Transverse colon (tissue), 4 donors: ENCODE results near the gene GASK1A. TPM values are rescaled to one million over a fixed set of nuclear protein-coding genes. Genes with fewer than 3 reads are reported as not detected.

Experiments used
- DNase-seq: peaks from one replicate; pipeline ENCODE4 v3.0.0-alpha.2; 2019
- H3K27ac ChIP-seq, 4 donors: fragments of 200-600 bp; sonication (generic); 2 replicates each; pipeline ENCODE4 v1.5.1; 2016 to 2018; ENCODE audit warnings: inconsistent platforms in 4 of 4
- H3K27me3 ChIP-seq: fragments of 200-600 bp; sonication (generic); 2 replicates; pipeline ENCODE4 v1.5.1; 2017; ENCODE audit warnings: inconsistent platforms
- H3K36me3 ChIP-seq, 4 donors: fragments of 200-600 bp; sonication (generic); 2 replicates each; pipeline ENCODE4 v1.5.1; 2017 to 2019; ENCODE audit warnings: inconsistent platforms in 4 of 4
- H3K4me1 ChIP-seq, 4 donors: fragments of 200-600 bp; sonication (generic); 2 replicates each; pipeline ENCODE4 v1.5.1; 2017 to 2020; ENCODE audit warnings: inconsistent platforms in 4 of 4
- H3K4me3 ChIP-seq, 4 donors: fragments of 200-600 bp; sonication (generic); 1 replicate in 1 of 4; 2 replicates in 3 of 4; pipeline versions ENCODE4 v1.5.1 to v1.6.1; 2017 to 2019; ENCODE audit warnings: inconsistent platforms in 4 of 4
- H3K9me3 ChIP-seq, 2 donors: fragments of 200-600 bp; sonication (generic); 2 replicates each; pipeline ENCODE4 v1.5.1; 2017 to 2019; ENCODE audit warnings: inconsistent platforms in 2 of 2
- CTCF ChIP-seq, 5 experiments: fragments of 200-600 bp in 3 of 5; fragments of 450-650 bp in 2 of 5; sonication (generic) in 3 of 5; IDR thresholded peaks; 1 replicate in 2 of 5; 2 replicates in 3 of 5; pipeline ENCODE4 v1.5.1; 2016 to 2017; ENCODE audit warnings: antibody characterized with exemption in 5 of 5, inconsistent platforms in 3 of 5, mild to moderate bottlenecking in 2 of 5, moderate library complexity in 1 of 5
- EP300 ChIP-seq: sonication (generic); formaldehyde crosslinking; IDR thresholded peaks from one replicate; pipeline ENCODE4 v1.6.1; 2017; ENCODE audit warnings: antibody characterized with exemption, low read depth
- POLR2A ChIP-seq: fragments of 450-650 bp; IDR thresholded peaks from one replicate; pipeline ENCODE4 v1.6.1; 2016; ENCODE audit warnings: antibody characterized with exemption, mild to moderate bottlenecking, moderate library complexity
- POLR2AphosphoS5 ChIP-seq, 3 donors: sonication (generic); formaldehyde crosslinking; IDR thresholded peaks; one replicate each; pipeline ENCODE4 v1.6.1; 2016; ENCODE audit warnings: antibody characterized with exemption in 3 of 3
- WGBS, 2 donors: methylation state at CpG; one replicate each; pipeline ENCODE4 v1.1.5; 2018; ENCODE audit warnings: low coverage in 1 of 2; 5-methylcytosine and 5-hydroxymethylcytosine counted together
- in situ Hi-C, 4 donors: fragments of 200-750 bp; cut with MboI; loops; one replicate each; pipeline versions ENCODE4 v1.15.0 to v1.15.1; 2017; ENCODE audit warnings: low sequenced_read_pairs in 3 of 4, low pct_ligation_motif_present in 1 of 4, low pct_unique_long_range_greater_than_20kb in 1 of 4
- intact Hi-C: fragments of 100-400 bp; cut with DNase I; formaldehyde crosslinking; loops from one replicate; pipeline ENCODE4 v1.15.1; 2023; ENCODE audit warnings: low total_unique reads
- total RNA-seq, 4 donors: library from RNA; depleted of rRNA; stranded (reverse); fragments of >200 nt; gene quantifications; one replicate each; pipeline ENCODE4 v1.1.0, GENCODE V29; 2016

The GASK1A gene
- total RNA-seq, 4 donors from 2014 or later = 0.75 to 5.9 (median 3.6) TPM

- no peaks in the 10 kb centered on the region for H3K9me3 ChIP-seq
- no peaks in the 10 kb centered on the region for H3K27me3 ChIP-seq
- no peak overlapping the region for H3K27ac ChIP-seq
- no peak for DNase-seq
- in situ Hi-C loops (no loop called here), intact Hi-C loops (no loop called here)
- H3K4me3 ChIP-seq = no peak overlapping the region
- 80 to 84% methylated on average over 1 of the region's 1 CpG for WGBS, 2 donors
- no peaks in the 10 kb centered on the region for H3K36me3 ChIP-seq
- H3K4me1 ChIP-seq = peaks cover 0 to 7% (median 1%) of the 10 kb centered on the region in 4 donors
- TF ChIP-seq POLR2A (no peak), POLR2AphosphoS5 (IDR thresholded peaks at IDR 0.05) (no peak), CTCF (IDR thresholded peaks at IDR 0.05) (no peak), EP300 (no peak)
These were observed 37.9 kb downstream of the GASK1A start for GRCh38 chr3:43017004-43017403.

GRCh38 chr3:43017593-43018195, 38.6 kb downstream of the GASK1A start:
- TF ChIP-seq EP300 (no peak), POLR2AphosphoS5 (IDR thresholded peaks at IDR 0.05) (no peak), POLR2A (no peak), CTCF (IDR thresholded peaks at IDR 0.05) (no peak)
- Histone ChIP-seq H3K9me3 (no peaks in the 10 kb centered on the region), H3K27ac (no peak overlapping the region), H3K27me3 (no peaks in the 10 kb centered on the region), H3K4me3 (no peak overlapping the region), H3K36me3 (no peaks in the 10 kb centered on the region), H3K4me1 (peaks cover 0 to 7% (median 1%) of the 10 kb centered on the region in 4 donors)
- intact Hi-C loops (no loop called here), in situ Hi-C loops (no loop called here)
- 85 to 90% methylated on average over 7 to 9 of the region's 9 CpGs for WGBS, 2 donors
- DNase-seq = no peak

DNA sequence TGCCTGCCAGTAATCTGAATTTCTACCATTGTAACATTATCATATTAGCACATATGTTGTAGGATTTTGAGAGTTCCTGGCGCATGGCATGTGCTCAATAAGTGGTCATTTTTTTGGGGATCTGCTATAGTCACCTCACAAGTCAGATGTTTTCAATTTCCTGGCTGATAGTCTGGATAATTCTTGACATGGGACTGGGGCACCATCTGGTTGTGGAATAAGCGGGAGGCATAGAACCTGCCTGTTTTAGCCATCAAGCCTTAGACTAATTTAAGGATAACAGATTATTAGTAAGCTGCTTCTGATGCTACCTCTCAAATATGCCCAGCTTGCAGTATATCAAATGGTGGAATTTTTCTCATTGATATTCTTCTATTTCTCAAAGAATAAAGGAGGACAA, 39.1 kb downstream of the GASK1A start:
- H3K4me3 ChIP-seq = no peak overlapping the region
- no peak for DNase-seq
- H3K36me3 ChIP-seq = no peaks in the 10 kb centered on the region
- no peak for TF ChIP-seq POLR2AphosphoS5 (IDR thresholded peaks at IDR 0.05)
- no peak for TF ChIP-seq POLR2A
- TF ChIP-seq CTCF (IDR thresholded peaks at IDR 0.05) = no peak
- no peak for TF ChIP-seq EP300
- H3K9me3 ChIP-seq = no peaks in the 10 kb centered on the region
- H3K27ac ChIP-seq = no peak overlapping the region
- intact Hi-C loops = no loop called here
- peaks cover 0 to 7% (median 1%) of the 10 kb centered on the region in 4 donors for H3K4me1 ChIP-seq
- WGBS, 2 donors = 80 to 97% methylated on average over 1 to 2 of the region's 2 CpGs
- in situ Hi-C loops = no loop called here
- no peaks in the 10 kb centered on the region for H3K27me3 ChIP-seq

DNA sequence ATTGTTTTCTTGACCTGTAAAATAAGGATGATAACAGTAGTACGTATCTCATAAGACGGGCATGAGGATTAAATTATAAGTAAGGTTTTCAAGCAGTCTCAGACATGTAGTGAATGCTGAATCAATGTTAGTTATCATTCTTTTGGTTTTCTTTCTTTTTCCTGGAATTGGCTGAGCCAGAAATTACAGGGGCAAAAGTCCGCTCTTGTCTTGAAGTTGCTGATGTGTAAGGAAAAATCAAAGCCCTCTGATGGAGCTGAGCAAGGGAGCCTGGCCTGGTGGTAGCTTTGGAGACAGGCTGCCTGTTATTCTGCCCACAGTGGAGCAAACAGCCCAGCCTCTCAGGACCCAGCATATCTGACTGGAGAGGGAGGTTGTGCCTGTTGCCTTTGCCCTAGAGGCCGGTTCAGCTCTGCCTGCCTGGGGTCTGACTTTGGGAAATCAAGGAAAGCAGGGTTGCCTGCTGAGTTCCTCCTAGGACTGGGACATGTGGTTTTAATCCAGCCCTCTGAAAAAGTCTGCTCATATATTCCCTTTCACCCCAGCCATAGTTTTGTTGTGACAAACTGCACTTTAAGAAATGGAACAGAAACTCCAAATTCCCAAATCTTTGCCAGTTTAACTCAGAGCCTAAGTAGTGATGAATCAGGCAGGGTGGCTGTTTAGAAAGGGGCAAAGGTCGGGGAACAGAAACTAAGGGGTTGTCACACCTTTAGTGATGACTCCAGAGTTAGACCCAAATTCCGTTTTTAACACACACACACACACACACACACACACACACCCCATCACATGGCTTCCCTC, 40.1 kb downstream of the GASK1A start:
- Histone ChIP-seq H3K27ac (no peak overlapping the region), H3K36me3 (no peaks in the 10 kb centered on the region), H3K27me3 (no peaks in the 10 kb centered on the region), H3K4me3 (no peak overlapping the region), H3K4me1 (peaks cover 0 to 7% (median 1%) of the 10 kb centered on the region in 4 donors), H3K9me3 (no peaks in the 10 kb centered on the region)
- WGBS, 2 donors = 70 to 100% methylated on average over 2 to 6 of the region's 6 CpGs
- in situ Hi-C loops = no loop called here
- DNase-seq = no peak
- intact Hi-C loops = no loop called here
- no peak for TF ChIP-seq POLR2AphosphoS5 (IDR thresholded peaks at IDR 0.05)
- no peak for TF ChIP-seq CTCF (IDR thresholded peaks at IDR 0.05)
- no peak for TF ChIP-seq POLR2A
- no peak for TF ChIP-seq EP300
